Measurements from ENCODE around the gene VPS13D.

GRCh38 chr1:12272770-12273169, 42.9 kb downstream of the VPS13D start:
- TF ChIP-seq CTCF (IDR thresholded peaks at IDR 0.05) (no peak), POLR2A (IDR thresholded peaks at IDR 0.05) (no peak)

Measured in testis (tissue), 2 donors.